Measurements from ENCODE around the gene USPL1.

DNA sequence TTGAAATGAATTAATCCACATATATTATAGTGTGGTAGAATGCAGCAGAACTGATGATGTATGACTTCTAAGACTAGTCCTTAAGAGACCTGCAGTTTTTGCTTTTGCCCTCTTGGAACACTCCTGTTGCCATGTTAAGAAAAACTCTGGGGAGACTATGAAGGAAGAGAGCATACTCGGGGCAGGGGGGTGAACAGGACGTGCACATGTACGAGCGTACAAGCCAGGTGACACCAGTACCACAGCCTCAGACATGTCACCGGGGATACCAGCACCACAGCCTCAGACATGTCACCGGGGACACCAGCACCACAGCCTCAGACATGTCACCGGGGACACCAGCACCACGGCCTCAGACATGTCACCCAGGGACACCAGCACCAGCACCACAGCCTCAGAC is 15.9 kb upstream of the USPL1 start:
- TF ChIP-seq, protein P1, sequence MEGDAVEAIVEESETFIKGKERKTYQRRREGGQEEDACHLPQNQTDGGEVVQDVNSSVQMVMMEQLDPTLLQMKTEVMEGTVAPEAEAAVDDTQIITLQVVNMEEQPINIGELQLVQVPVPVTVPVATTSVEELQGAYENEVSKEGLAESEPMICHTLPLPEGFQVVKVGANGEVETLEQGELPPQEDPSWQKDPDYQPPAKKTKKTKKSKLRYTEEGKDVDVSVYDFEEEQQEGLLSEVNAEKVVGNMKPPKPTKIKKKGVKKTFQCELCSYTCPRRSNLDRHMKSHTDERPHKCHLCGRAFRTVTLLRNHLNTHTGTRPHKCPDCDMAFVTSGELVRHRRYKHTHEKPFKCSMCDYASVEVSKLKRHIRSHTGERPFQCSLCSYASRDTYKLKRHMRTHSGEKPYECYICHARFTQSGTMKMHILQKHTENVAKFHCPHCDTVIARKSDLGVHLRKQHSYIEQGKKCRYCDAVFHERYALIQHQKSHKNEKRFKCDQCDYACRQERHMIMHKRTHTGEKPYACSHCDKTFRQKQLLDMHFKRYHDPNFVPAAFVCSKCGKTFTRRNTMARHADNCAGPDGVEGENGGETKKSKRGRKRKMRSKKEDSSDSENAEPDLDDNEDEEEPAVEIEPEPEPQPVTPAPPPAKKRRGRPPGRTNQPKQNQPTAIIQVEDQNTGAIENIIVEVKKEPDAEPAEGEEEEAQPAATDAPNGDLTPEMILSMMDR (IDR thresholded peaks at IDR 0.05): no peak
- no peak for TF ChIP-seq POLR2A (IDR thresholded peaks at IDR 0.05)
- no peak for TF ChIP-seq EP300 (IDR thresholded peaks at IDR 0.05)

Measured in tibial nerve (tissue), 4 donors.